Measurements from ENCODE around the gene FAM81B. TPM values are rescaled to one million over a fixed set of nuclear protein-coding genes. Genes with fewer than 3 reads are reported as not detected.
A peak's percentile ranks its signal among the peaks of the same experiment; 100 is the strongest.
"Not testable (repeated sequence)": the region's sequence is repeated elsewhere in the genome, so short reads cannot be mapped to it uniquely, and the experiment has no call there.

The FAM81B gene
- total RNA-seq, 1 experiment from 2014 or later: not detected

DNA sequence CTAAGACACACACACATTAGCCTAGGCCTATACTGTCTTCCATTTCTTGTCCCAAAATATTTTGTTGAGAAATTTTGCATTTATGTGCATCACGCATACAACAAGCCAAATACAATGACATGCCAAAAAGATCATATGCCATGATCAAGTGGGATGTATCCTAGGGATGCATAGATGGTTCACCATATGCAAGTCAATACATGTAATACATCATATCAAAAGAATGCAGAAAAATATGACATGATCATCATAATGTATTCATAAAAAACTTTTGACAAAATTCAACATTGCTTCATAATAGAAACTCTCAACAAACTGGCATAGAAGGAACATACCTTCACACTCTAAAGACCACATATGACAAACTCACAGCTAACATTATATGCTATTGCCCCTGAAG, 5.8 kb upstream of the FAM81B start:
- ChIA-PET CTCF (no interaction called here), POLR2A (ENCODE audit: low non-redundant PET) (no interaction called here)
- H3K27me3 ChIP-seq (replicated peaks; ENCODE audit: insufficient read depth, low read depth, low read length, poor library complexity): no peaks in the 10 kb centered on the region
- intact Hi-C loops (cut with micrococcal nuclease; ENCODE audit: unreplicated experiment): no loop called here
- DNase-seq (ENCODE audit: low spot score): no peak
- BruUV-seq (replicated peaks): no TSS peak
- H3K9me3 ChIP-seq (ENCODE audit: low read depth, low read length, poor library complexity, severe bottlenecking): no peaks in the 10 kb centered on the region
- no peaks in the 10 kb centered on the region for H3K36me3 ChIP-seq (ENCODE audit: insufficient read depth, low read length, poor library complexity, severe bottlenecking)
- no peak overlapping the region for H3K4me3 ChIP-seq (ENCODE audit: low read depth, low read length, poor library complexity, severe bottlenecking)
- H3K27ac ChIP-seq (ENCODE audit: low read depth, low read length, poor library complexity, severe bottlenecking): no peak overlapping the region
- H3K4me1 ChIP-seq (ENCODE audit: insufficient read depth, low read length, poor library complexity, severe bottlenecking): no peaks in the 10 kb centered on the region
- TF ChIP-seq, protein P1, sequence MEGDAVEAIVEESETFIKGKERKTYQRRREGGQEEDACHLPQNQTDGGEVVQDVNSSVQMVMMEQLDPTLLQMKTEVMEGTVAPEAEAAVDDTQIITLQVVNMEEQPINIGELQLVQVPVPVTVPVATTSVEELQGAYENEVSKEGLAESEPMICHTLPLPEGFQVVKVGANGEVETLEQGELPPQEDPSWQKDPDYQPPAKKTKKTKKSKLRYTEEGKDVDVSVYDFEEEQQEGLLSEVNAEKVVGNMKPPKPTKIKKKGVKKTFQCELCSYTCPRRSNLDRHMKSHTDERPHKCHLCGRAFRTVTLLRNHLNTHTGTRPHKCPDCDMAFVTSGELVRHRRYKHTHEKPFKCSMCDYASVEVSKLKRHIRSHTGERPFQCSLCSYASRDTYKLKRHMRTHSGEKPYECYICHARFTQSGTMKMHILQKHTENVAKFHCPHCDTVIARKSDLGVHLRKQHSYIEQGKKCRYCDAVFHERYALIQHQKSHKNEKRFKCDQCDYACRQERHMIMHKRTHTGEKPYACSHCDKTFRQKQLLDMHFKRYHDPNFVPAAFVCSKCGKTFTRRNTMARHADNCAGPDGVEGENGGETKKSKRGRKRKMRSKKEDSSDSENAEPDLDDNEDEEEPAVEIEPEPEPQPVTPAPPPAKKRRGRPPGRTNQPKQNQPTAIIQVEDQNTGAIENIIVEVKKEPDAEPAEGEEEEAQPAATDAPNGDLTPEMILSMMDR (conservative IDR thresholded peaks at IDR 0.05; ENCODE audit: low read depth, low read length): no peak
- no peak for TF ChIP-seq EZH2 (IDR thresholded peaks at IDR 0.05; ENCODE audit: borderline replicate concordance, low read depth, low read length, poor library complexity, severe bottlenecking)

- BruUV-seq (replicated peaks); CTCF ChIA-PET; H3K27me3 ChIP-seq (replicated peaks; ENCODE audit: insufficient read depth, low read depth, low read length, poor library complexity): not testable (repeated sequence)
Measured at GRCh38 chr5:95391965-95392364, 799 bp downstream of the FAM81B start.

GRCh38 chr5:95392593-95393182, 1.5 kb downstream of the FAM81B start:
- H3K9me3 ChIP-seq (ENCODE audit: low read depth, low read length, poor library complexity, severe bottlenecking): no peaks in the 10 kb centered on the region
- BruUV-seq (replicated peaks): no TSS peak
- TF ChIP-seq, protein P1 (conservative IDR thresholded peaks at IDR 0.05; ENCODE audit: low read depth, low read length): no peak
- TF ChIP-seq EZH2 (IDR thresholded peaks at IDR 0.05; ENCODE audit: borderline replicate concordance, low read depth, low read length, poor library complexity, severe bottlenecking): no peak
- no peaks in the 10 kb centered on the region for H3K27me3 ChIP-seq (replicated peaks; ENCODE audit: insufficient read depth, low read depth, low read length, poor library complexity)
- ChIA-PET POLR2A (ENCODE audit: low non-redundant PET) (no interaction called here), CTCF (no interaction called here)
- peak; percentile 17 for DNase-seq (ENCODE audit: low spot score)
- no peaks in the 10 kb centered on the region for H3K4me1 ChIP-seq (ENCODE audit: insufficient read depth, low read length, poor library complexity, severe bottlenecking)
- H3K4me3 ChIP-seq (ENCODE audit: low read depth, low read length, poor library complexity, severe bottlenecking): no peak overlapping the region
- no peaks in the 10 kb centered on the region for H3K36me3 ChIP-seq (ENCODE audit: insufficient read depth, low read length, poor library complexity, severe bottlenecking)
- intact Hi-C loops (cut with micrococcal nuclease; ENCODE audit: unreplicated experiment): no loop called here
- no peak overlapping the region for H3K27ac ChIP-seq (ENCODE audit: low read depth, low read length, poor library complexity, severe bottlenecking)

More at GRCh38 chr5:95391965-95392364, 799 bp downstream of the FAM81B start:
- H3K9me3 ChIP-seq (ENCODE audit: low read depth, low read length, poor library complexity, severe bottlenecking); H3K4me3 ChIP-seq (ENCODE audit: low read depth, low read length, poor library complexity, severe bottlenecking); H3K36me3 ChIP-seq (ENCODE audit: insufficient read depth, low read length, poor library complexity, severe bottlenecking); DNase-seq (ENCODE audit: low spot score); H3K27ac ChIP-seq (ENCODE audit: low read depth, low read length, poor library complexity, severe bottlenecking); H3K4me1 ChIP-seq (ENCODE audit: insufficient read depth, low read length, poor library complexity, severe bottlenecking); POLR2A ChIA-PET (ENCODE audit: low non-redundant PET); intact Hi-C loops (cut with micrococcal nuclease; ENCODE audit: unreplicated experiment): not testable (repeated sequence)

DNA sequence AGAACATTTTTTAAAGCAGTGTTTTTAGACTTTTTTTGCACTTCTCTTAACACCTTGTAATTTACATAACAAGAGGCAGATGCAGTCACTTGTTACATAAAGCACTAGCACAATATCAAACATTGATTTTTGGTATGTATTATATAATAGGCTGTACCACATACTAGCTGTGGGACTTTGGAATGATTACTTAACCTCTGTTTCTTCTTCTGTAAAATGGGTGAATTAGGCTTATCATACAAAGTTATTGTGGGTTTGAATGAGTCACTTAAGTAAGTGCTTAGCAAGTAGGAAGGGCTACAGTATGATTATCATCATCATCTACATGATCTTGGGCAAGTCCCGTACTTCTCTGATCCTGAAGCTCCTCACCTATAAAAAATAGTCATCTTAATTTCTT, 2.1 kb downstream of the FAM81B start:
- Histone ChIP-seq H3K4me3 (ENCODE audit: low read depth, low read length, poor library complexity, severe bottlenecking) (no peak overlapping the region), H3K36me3 (ENCODE audit: insufficient read depth, low read length, poor library complexity, severe bottlenecking) (no peaks in the 10 kb centered on the region), H3K4me1 (ENCODE audit: insufficient read depth, low read length, poor library complexity, severe bottlenecking) (no peaks in the 10 kb centered on the region), H3K27ac (ENCODE audit: low read depth, low read length, poor library complexity, severe bottlenecking) (no peak overlapping the region), H3K27me3 (replicated peaks; ENCODE audit: insufficient read depth, low read depth, low read length, poor library complexity) (no peaks in the 10 kb centered on the region), H3K9me3 (ENCODE audit: low read depth, low read length, poor library complexity, severe bottlenecking) (no peaks in the 10 kb centered on the region)
- no peak for TF ChIP-seq EZH2 (IDR thresholded peaks at IDR 0.05; ENCODE audit: borderline replicate concordance, low read depth, low read length, poor library complexity, severe bottlenecking)
- TF ChIP-seq, protein P1 (conservative IDR thresholded peaks at IDR 0.05; ENCODE audit: low read depth, low read length): no peak
- DNase-seq (ENCODE audit: low spot score): no peak
- no TSS peak for BruUV-seq (replicated peaks)
- POLR2A ChIA-PET (ENCODE audit: low non-redundant PET): no interaction called here
- CTCF ChIA-PET: no interaction called here
- intact Hi-C loops (cut with micrococcal nuclease; ENCODE audit: unreplicated experiment): no loop called here

Measured in A673 (cell line).